ENCODE measurements around the gene MPPED1.

- peak in 4 of 11 experiments; percentile 18 to 43 (median 28) for TF ChIP-seq CTCF (IDR thresholded peaks at IDR 0.05 in 8 of 11, conservative IDR thresholded peaks at IDR 0.05 in 3 of 11)
- TF ChIP-seq POLR2AphosphoS5 (IDR thresholded peaks at IDR 0.05) = no peak
- TF ChIP-seq POLR2A (IDR thresholded peaks at IDR 0.05) = no peak
Measured at GRCh38 chr22:43481568-43482317, 69.9 kb downstream of the MPPED1 start.
